EH (cell line): ENCODE data around the gene UBR1.

Source experiments
- DNase-seq: peaks from one replicate; pipeline ENCODE4 v3.0.0-alpha.2; 2015; ENCODE audit warnings: low read depth

The UBR1 gene

DNA sequence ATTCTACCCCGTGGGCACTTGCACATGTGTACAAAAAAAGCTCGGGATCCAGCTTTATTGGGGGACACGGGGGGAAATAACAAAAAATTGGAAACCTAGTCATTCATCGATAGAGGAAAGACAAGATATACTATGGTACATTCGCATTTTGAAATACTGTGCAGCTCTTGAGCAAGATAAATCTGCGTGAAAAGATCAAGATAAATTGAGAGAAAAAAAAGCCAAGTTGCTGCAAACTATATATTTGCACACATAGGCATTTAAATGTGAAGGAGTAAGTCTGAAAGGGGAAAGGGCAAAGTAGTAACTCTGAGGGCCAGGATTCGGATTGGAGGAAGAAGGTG lies 620 bp upstream of the UBR1 start:
- no peak for DNase-seq

DNA sequence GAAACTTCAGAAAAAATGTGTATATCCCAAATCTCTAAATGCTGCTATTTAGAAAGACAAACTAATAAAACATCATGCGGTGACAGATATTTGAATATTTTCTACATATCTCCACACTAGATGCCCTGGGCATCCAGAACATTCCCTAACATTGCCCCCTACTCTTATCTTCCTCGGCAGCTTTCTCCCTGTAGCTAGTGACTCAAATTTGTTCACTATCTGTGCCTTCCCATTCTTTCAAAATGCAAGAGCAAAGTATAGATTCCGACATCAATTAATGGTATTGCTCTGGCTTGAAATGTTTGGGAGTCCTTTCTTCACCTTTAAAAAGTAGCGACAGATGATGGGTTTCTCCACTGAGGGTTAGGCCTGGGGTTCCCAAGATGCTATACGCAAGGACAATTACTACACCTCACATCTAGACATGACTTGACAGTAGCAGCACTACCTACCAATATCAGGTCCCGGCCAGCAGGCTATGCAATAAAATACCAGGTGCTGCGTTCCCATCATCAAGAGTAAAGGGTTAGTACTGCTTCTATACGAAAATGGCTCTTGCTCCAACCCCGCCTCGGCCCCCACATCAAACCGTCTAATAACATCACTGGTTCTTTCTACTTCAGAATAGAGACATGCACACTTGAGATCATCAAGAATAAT lies 631 bp downstream of the UBR1 start:
- DNase-seq, result no peak

DNA sequence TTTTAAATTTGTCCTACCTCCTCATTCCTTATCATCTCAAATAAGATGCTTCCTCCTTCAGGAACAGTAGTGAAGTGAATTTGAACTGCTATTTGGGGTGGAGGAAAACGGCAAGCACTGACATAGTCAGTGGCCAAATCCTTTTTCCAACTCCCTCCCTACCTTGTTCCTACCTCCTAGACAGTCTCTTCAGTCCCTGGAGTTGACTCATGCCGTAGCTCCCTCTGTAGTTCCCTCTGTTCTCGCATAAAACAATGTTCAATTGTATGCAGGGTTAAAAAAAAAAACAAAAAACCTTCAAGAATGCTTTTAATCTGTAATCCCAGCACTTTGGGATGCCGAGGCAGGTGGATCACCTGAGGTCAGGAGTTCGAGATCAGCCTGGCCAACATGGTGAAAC lies 1.4 kb downstream of the UBR1 start:
- no peak for DNase-seq

DNA sequence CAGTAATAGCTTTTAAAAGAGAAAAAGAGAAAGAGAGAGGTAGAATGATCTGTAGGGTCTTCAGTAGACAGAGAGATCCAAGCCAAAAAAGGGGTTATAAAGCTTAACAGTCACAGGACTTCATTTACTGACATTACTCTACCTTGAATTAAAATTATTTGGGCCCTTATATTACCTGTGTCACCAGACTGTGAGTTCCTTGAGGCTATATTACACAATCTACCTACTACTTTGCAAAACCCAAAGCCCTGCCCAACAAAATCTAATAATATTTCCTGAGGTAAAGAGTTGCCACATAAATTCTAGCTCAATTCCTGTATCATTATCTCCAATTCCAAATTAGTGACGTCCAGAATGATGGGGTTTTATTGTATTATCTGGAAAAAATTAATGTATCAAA lies 1.9 kb downstream of the UBR1 start:
- no peak for DNase-seq

- peak; percentile 19 for DNase-seq
These were observed 3.7 kb downstream of the UBR1 start for GRCh38 chr15:43102187-43102586.

- DNase-seq, result no peak
These were observed 4.9 kb downstream of the UBR1 start for GRCh38 chr15:43100971-43101370.

DNA sequence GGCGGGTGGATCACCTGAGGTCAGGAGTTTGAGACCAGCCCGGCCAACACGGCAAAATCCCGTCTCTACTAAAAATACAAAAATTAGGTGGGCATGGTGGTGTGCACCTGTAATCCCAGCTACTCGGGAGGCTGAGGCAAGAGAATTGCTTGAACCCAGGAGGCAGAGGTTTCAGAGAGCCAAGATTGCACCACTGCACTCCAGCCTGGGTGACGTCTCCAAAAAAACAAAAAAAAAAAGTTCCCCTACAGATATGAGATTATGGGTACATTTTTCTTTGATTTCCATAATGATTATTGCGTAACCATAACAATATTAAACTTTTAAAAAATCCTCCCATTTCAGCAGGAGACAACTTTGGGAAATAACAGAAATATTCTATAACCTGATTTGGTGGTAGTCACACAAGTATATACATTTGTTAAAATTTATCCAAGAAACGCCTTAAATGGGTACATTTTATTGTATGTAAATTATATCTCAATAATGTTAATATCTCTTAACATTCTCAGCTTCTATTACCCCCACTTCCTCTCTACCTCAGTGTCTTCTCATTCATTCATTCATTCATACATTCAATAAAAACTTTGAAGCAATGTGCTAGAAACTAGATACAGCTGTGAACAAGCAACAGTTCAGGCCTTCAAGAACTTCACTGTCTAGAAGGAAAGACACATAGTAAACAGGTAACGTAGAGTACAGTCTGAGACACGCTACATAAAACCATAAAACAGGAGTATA lies 6.6 kb downstream of the UBR1 start:
- DNase-seq, result no peak

- DNase-seq, result no peak
These were observed 9.4 kb downstream of the UBR1 start for GRCh38 chr15:43096411-43096810.

GRCh38 chr15:43095708-43096347 lies 10.0 kb downstream of the UBR1 start:
- peak; percentile 59 for DNase-seq

DNA sequence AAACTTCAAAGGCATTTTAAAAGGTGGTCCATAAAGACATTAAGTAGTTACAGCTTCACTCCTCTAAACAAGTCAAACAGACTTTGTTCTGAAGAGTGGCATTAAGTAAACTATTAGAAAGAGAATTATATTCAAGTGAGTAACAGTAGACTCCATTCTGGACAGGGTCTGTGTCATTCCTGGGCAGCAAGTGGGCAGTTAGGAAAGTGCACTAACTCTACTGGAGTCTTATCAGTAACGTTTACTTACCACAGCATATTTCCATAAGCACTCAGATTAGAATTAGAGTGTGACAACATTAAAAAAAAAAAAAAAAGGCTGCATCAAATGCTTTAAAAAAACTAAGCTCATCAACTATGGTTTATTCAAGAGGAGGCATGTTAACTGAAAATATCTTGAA lies 10.6 kb downstream of the UBR1 start:
- peak; percentile 53 for DNase-seq

- no peak for DNase-seq
These were observed 11.3 kb downstream of the UBR1 start for GRCh38 chr15:43094416-43095030.

GRCh38 chr15:43093026-43093425 lies 12.8 kb downstream of the UBR1 start:
- peak; percentile 89 for DNase-seq

GRCh38 chr15:43091859-43092258 lies 14.0 kb downstream of the UBR1 start:
- DNase-seq, result no peak

DNA sequence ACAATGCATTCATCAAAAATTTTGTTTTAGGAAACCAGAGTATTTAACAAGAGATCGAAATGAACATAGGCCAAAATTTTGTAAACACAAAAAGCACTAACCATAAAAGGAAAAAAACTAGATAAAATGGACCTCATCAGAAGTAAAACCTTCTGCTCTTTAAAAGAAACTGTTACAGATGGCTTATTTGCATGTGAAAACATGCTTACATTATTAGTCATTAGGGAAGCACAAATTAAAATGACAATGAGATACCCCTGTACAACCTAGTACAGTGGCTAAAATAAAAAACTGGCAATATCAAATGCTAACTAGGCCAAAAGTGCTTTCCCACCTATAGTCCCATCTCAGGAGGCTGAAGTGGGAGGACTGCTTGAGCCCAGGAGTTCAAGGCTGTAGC lies 19.3 kb downstream of the UBR1 start:
- DNase-seq, result peak; percentile 73

DNA sequence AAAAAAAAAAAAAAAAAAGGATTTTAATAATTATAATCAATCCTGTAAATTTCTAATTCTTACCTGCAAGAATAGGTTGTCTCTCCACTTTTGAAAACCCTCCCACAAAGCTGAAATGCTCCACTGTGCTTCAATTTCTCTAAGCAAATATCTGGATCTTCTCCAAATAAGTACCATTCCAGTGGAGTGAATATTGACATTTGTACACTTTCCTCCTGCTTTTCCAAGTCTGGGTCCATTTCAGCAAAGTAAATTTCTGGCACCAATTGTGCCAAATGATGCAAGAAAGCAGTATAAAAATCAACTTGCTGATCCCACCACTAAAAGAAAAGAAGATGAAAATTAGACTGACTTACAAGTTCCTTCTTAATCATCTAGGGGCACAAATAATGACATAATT lies 19.9 kb downstream of the UBR1 start:
- DNase-seq, result peak; percentile 41

GRCh38 chr15:43082509-43082908 lies 23.3 kb downstream of the UBR1 start:
- DNase-seq, result no peak

GRCh38 chr15:43081283-43081682 lies 24.6 kb downstream of the UBR1 start:
- no peak for DNase-seq

DNA sequence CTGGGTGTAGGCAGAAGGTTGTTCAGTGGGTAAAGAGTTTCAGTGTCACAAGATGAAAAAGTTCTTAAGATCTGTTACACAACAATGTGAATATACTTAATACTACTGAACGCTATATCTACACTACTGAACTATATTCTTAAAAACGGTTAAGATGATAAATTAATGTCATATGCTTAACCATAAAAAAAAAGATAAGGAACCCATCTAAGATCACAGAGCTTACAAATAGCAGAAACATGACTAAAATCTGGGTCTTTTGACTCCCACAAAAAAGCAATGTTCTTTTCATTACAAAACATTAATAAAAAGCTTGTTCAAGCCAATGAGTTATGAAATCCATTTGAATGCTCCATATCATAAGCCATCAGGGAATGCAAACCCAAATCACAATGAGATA lies 34.4 kb downstream of the UBR1 start:
- DNase-seq, result no peak

GRCh38 chr15:43070893-43071292 lies 34.9 kb downstream of the UBR1 start:
- DNase-seq, result no peak

- no peak for DNase-seq
These were observed 35.6 kb downstream of the UBR1 start for GRCh38 chr15:43070249-43070648.

- peak; percentile 4 for DNase-seq
These were observed 37.9 kb downstream of the UBR1 start for GRCh38 chr15:43067717-43068461.

DNA sequence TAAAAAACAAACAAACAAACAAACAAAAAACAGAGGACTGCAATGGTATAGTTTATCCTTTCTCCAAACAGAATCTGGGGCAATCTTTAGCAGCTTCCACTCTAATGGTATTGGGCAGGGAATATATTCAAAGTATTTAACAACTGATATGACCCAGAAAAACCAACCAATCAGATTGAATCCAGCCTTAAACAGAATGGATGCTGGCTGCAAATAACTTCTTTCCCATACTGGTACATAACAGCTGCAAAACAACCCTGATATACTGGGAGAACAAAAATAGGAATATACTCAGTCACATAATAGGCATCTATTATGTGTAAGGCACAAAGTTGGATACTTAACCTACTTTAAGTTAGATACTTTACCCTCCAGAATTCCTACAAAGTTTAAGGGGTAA lies 49.1 kb downstream of the UBR1 start:
- no peak for DNase-seq
